SU-DHL-6 (cell line): ENCODE results near the gene EED.

Experiments used
- H2AFZ ChIP-seq: fragments of 200-600 bp; sonication (generic); 2 replicates; pipeline ENCODE4 v1.6.1; 2014; ENCODE audit warnings: low read depth, mild to moderate bottlenecking, moderate library complexity, mixed read lengths, antibody characterized with exemption, low read length; ENCODE audit not compliant: severe bottlenecking
- H3F3A ChIP-seq: fragments of 200-600 bp; shearing (Covaris generic); 2 replicates; pipeline ENCODE4 v1.6.0; 2016; ENCODE audit warnings: antibody characterized with exemption, mild to moderate bottlenecking; ENCODE audit not compliant: insufficient read depth
- H3K27ac ChIP-seq: fragments of 200-600 bp; sonication (generic); 2 replicates; pipeline ENCODE4 v1.5.1; 2016; ENCODE audit warnings: low read depth, mild to moderate bottlenecking, low read length, moderate library complexity, mixed read lengths
- H3K27me3 ChIP-seq: fragments of 200-600 bp; sonication (generic), shearing (Covaris generic); 2 replicates; pipeline ENCODE4 v1.6.0; 2014; ENCODE audit warnings: mild to moderate bottlenecking, low read length
- H3K36me3 ChIP-seq: fragments of 200-600 bp; sonication (generic); 2 replicates; pipeline ENCODE4 v1.6.1; 2014; ENCODE audit warnings: mild to moderate bottlenecking, low read length, mixed read lengths
- H3K4me2 ChIP-seq: fragments of 300-600, 200-600 bp; shearing (Covaris generic), sonication (generic); 2 replicates; pipeline ENCODE4 v1.6.0; 2014; ENCODE audit warnings: low read length, low read depth, mild to moderate bottlenecking; ENCODE audit not compliant: poor library complexity, severe bottlenecking
- H3K4me3 ChIP-seq: fragments of 200-600 bp; sonication (generic); 2 replicates; pipeline ENCODE4 v1.5.1; 2014; ENCODE audit warnings: antibody characterized with exemption, low read length, mild to moderate bottlenecking, mixed read lengths; ENCODE audit not compliant: insufficient read depth, poor library complexity, severe bottlenecking
- H3K79me2 ChIP-seq: fragments of 200-600 bp; sonication (generic); 2 replicates; pipeline ENCODE4 v1.6.1; 2014; ENCODE audit warnings: mild to moderate bottlenecking, low read length, moderate library complexity; ENCODE audit not compliant: insufficient read depth
- H3K9ac ChIP-seq: fragments of 200-600 bp; sonication (generic); 2 replicates; pipeline ENCODE4 v1.7.0; 2014; ENCODE audit warnings: mild to moderate bottlenecking, low read length
- H3K9me2 ChIP-seq: fragments of 200-600 bp; sonication (generic); replicated peaks from 2 replicates; pipeline ENCODE4 v1.6.1; 2014; ENCODE audit warnings: low read length; ENCODE audit not compliant: insufficient read depth
- H3K9me3 ChIP-seq: fragments of 200-600 bp; sonication (generic); 2 replicates; pipeline ENCODE4 v1.6.1; 2014; ENCODE audit warnings: low read length, mixed read lengths; ENCODE audit not compliant: insufficient read depth
- H4K20me1 ChIP-seq: fragments of 200-600 bp; sonication (generic); 2 replicates; pipeline ENCODE4 v1.6.1; 2014; ENCODE audit warnings: low read depth, mild to moderate bottlenecking, antibody characterized with exemption, low read length, moderate library complexity, mixed read lengths
- EZH2phosphoT487 ChIP-seq: fragments of 200-600 bp; sonication (generic), shearing (Covaris generic); conservative IDR thresholded peaks from 2 replicates; pipeline ENCODE4 v1.6.1; 2018; ENCODE audit warnings: mild to moderate bottlenecking, antibody characterized with exemption, low read length, moderate library complexity, mixed read lengths
- TF ChIP-seq, protein P1 (sequence below): fragments of 200-600 bp; sonication (generic); IDR thresholded peaks from one replicate; pipeline ENCODE4 v1.5.1; 2017; ENCODE audit warnings: antibody characterized with exemption, mild to moderate bottlenecking, low read length, moderate library complexity; ENCODE audit not compliant: insufficient read depth, poor library complexity, severe bottlenecking

Gene EED

DNA sequence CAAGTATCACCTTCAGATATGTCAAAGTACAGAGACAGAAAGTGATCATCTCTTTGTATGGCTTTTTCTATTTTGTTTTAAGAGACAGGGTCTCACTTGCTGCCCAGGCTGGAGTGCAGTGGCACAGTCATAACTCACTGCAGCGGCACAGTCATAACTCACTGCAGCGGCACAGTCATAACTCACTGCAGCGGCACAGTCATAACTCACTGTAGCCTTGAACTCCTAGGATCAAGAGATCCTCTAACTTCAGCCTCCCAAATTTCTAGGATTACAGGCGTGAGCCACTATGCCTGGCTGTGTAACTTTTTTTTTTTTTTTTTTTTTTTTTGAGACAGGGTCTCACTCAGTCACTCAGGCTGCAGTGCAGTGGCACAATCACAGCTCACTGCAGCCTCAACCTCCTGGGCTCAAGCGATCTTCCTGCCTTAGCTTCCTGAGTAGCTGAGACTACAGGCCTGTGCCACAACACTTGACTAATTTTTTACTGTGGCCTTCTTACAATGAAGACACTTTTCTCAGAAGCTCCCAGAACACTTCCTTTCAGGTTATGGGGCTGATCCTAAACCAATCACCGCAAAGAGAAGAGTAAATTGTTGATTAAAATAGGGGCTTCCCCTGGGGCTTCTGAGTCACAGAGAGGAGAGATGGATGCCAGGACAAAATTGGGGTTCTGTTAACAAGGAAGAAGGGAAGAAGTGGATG is 48.5 kb downstream of the EED start:
- Histone ChIP-seq H3K9me2 (no peaks in the 10 kb centered on the region), H3K9ac (no peak overlapping the region), H3K79me2 (no peaks in the 10 kb centered on the region), H2AFZ (no peak overlapping the region), H3K9me3 (no peaks in the 10 kb centered on the region), H3K36me3 (no peaks in the 10 kb centered on the region), H3K27me3 (no peaks in the 10 kb centered on the region), H3F3A (peaks cover 4% of the 10 kb centered on the region; the same call in 1 of the 2 replicates), H3K27ac (no peak overlapping the region), H3K4me3 (no peak overlapping the region), H4K20me1 (no peaks in the 10 kb centered on the region), H3K4me2 (no peak overlapping the region)
- TF ChIP-seq, protein P1, sequence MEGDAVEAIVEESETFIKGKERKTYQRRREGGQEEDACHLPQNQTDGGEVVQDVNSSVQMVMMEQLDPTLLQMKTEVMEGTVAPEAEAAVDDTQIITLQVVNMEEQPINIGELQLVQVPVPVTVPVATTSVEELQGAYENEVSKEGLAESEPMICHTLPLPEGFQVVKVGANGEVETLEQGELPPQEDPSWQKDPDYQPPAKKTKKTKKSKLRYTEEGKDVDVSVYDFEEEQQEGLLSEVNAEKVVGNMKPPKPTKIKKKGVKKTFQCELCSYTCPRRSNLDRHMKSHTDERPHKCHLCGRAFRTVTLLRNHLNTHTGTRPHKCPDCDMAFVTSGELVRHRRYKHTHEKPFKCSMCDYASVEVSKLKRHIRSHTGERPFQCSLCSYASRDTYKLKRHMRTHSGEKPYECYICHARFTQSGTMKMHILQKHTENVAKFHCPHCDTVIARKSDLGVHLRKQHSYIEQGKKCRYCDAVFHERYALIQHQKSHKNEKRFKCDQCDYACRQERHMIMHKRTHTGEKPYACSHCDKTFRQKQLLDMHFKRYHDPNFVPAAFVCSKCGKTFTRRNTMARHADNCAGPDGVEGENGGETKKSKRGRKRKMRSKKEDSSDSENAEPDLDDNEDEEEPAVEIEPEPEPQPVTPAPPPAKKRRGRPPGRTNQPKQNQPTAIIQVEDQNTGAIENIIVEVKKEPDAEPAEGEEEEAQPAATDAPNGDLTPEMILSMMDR, result no peak
- TF ChIP-seq EZH2phosphoT487, result no peak

- Histone ChIP-seq H2AFZ (no peak overlapping the region), H4K20me1 (no peaks in the 10 kb centered on the region), H3K4me2 (no peak overlapping the region), H3K4me3 (no peak overlapping the region), H3K9me2 (no peaks in the 10 kb centered on the region), H3K9ac (no peak overlapping the region), H3K79me2 (no peaks in the 10 kb centered on the region), H3K36me3 (no peaks in the 10 kb centered on the region), H3F3A (0 out of 2 replicates have a peak, but pooled peaks cover 4% of the 10 kb centered on the region), H3K27me3 (no peaks in the 10 kb centered on the region), H3K27ac (no peak overlapping the region), H3K9me3 (no peaks in the 10 kb centered on the region)
- TF ChIP-seq, protein P1, result no peak
- no peak for TF ChIP-seq EZH2phosphoT487
These were observed 49.5 kb downstream of the EED start for GRCh38 chr11:86294026-86294425.

GRCh38 chr11:86301742-86302091 is 57.2 kb downstream of the EED start:
- no peaks in the 10 kb centered on the region for H3K27me3 ChIP-seq
- H3K9ac ChIP-seq, result peak overlapping the region; percentile 77
- no peak for TF ChIP-seq EZH2phosphoT487
- TF ChIP-seq, protein P1, result no peak
- no peak overlapping the region for H3K27ac ChIP-seq
- peak overlapping the region; percentile 89 for H3K4me2 ChIP-seq
- H3K9me3 ChIP-seq, result no peaks in the 10 kb centered on the region
- H3K79me2 ChIP-seq, result peaks cover 42% of the 10 kb centered on the region
- peak overlapping the region; percentile 76 for H3K4me3 ChIP-seq
- H4K20me1 ChIP-seq, result no peaks in the 10 kb centered on the region
- H3F3A ChIP-seq, result no peaks in the 10 kb centered on the region
- peak overlapping the region; percentile 79 for H2AFZ ChIP-seq
- H3K36me3 ChIP-seq, result peaks cover 9% of the 10 kb centered on the region; the same call in 1 of the 2 replicates
- no peaks in the 10 kb centered on the region for H3K9me2 ChIP-seq
